OCI-LY7 (cell line): ENCODE measurements around the gene C5orf58. TPM values are rescaled to one million over a fixed set of nuclear protein-coding genes. Genes with fewer than 3 reads are reported as not detected.

Experiments used
- BruUV-seq: library from RNA; stranded (reverse); fragments of 400-500 nt; replicated peaks from 2 replicates; lab custom pipeline; 2021; lab: Mats Ljungman, UMichigan
- CTCF ChIA-PET: fragments of 300-600 bp; sonication (Branson Sonifier 250); formaldehyde crosslinking; loops from one replicate; lab custom pipeline; 2022; ENCODE audit warnings: antibody characterized with exemption; ENCODE audit not compliant: unreplicated experiment; lab: Charles Lee
- POLR2A ChIA-PET: fragments of 300-600 bp; sonication (Branson Sonifier 250); formaldehyde crosslinking; loops from one replicate; lab custom pipeline; 2022; ENCODE audit warnings: antibody characterized with exemption; lab: Charles Lee
- DNase-seq: peaks from one replicate; pipeline ENCODE4 v3.0.0-alpha.2; 2015; ENCODE audit warnings: low spot score
- H2AFZ ChIP-seq: fragments of 200-600 bp; sonication (generic), shearing (Covaris generic); 2 replicates; pipeline ENCODE4 v1.6.1; 2014; ENCODE audit warnings: mild to moderate bottlenecking, antibody characterized with exemption, low read length, moderate library complexity
- H3K27ac ChIP-seq: fragments of 200-600 bp; sonication (generic); 2 replicates; pipeline ENCODE4 v1.5.1; 2014; ENCODE audit warnings: mixed run types, low read depth, mild to moderate bottlenecking, moderate library complexity, low read length, inconsistent platforms; ENCODE audit not compliant: poor library complexity, severe bottlenecking
- H3K36me3 ChIP-seq: fragments of 200-600 bp; sonication (generic); 2 replicates; pipeline ENCODE4 v1.6.1; 2014; ENCODE audit warnings: mild to moderate bottlenecking, antibody characterized with exemption, low read length, moderate library complexity, mixed read lengths; ENCODE audit not compliant: insufficient read depth
- H3K4me1 ChIP-seq: fragments of 200-600 bp; sonication (generic); 2 replicates; pipeline ENCODE4 v1.5.1; 2014; ENCODE audit warnings: mild to moderate bottlenecking, low read length; ENCODE audit not compliant: insufficient read depth, poor library complexity, severe bottlenecking
- H3K4me2 ChIP-seq: fragments of 200-600 bp; sonication (generic); 2 replicates; pipeline ENCODE4 v1.6.1; 2014; ENCODE audit warnings: mild to moderate bottlenecking, low read length
- H3K4me3 ChIP-seq: fragments of 200-600 bp; sonication (generic); 2 replicates; pipeline ENCODE4 v1.5.1; 2014; ENCODE audit warnings: mild to moderate bottlenecking, low read depth, low read length; ENCODE audit not compliant: poor library complexity, severe bottlenecking
- H3K79me2 ChIP-seq: fragments of 200-600 bp; sonication (generic); 2 replicates; pipeline ENCODE4 v1.6.1; 2016; ENCODE audit warnings: low read depth, mild to moderate bottlenecking, low read length, moderate library complexity, mixed read lengths; ENCODE audit not compliant: insufficient read depth
- H3K9me2 ChIP-seq: fragments of 200-600 bp; sonication (generic); 2 replicates; pipeline ENCODE4 v1.6.1; 2016; ENCODE audit warnings: mild to moderate bottlenecking, low read length, mixed read lengths; ENCODE audit not compliant: insufficient read depth
- H3K9me3 ChIP-seq: fragments of 200-600 bp; sonication (generic); 2 replicates; pipeline ENCODE4 v1.6.1; 2014; ENCODE audit warnings: mild to moderate bottlenecking, mixed run types, low read length, mixed read lengths
- H4K20me1 ChIP-seq: fragments of 200-600 bp; sonication (generic); 2 replicates; pipeline ENCODE4 v1.6.1; 2014; ENCODE audit warnings: mild to moderate bottlenecking, antibody characterized with exemption, low read length, moderate library complexity, mixed read lengths; ENCODE audit not compliant: insufficient read depth
- EZH2phosphoT487 ChIP-seq: fragments of 200-600 bp; sonication (generic); IDR thresholded peaks from 2 replicates; pipeline ENCODE4 v1.6.1; 2018; ENCODE audit warnings: low read depth, borderline replicate concordance, mild to moderate bottlenecking, mixed run types, antibody characterized with exemption, low read length, moderate library complexity, mixed read lengths
- intact Hi-C: fragments of 100-400 bp; cut with micrococcal nuclease; formaldehyde crosslinking; loops from one replicate; pipeline ENCODE4 v1.10.0; 2022; ENCODE audit not compliant: unreplicated experiment
- total RNA-seq, 2 experiments: library from RNA; depleted of rRNA in 1 of 2; stranded (reverse); fragments of >200 nt in 1 of 2; shearing (Covaris generic) in 1 of 2; gene quantifications; 2 replicates each; pipeline ENCODE4 v1.2.3, GENCODE V29; 2014 to 2022
- TF ChIP-seq, protein P1 (sequence below): fragments of 200-600 bp; sonication (generic); conservative IDR thresholded peaks from 2 replicates; pipeline ENCODE4 v1.5.1; 2014; ENCODE audit warnings: mild to moderate bottlenecking, antibody characterized with exemption, low read length, moderate library complexity, mixed read lengths

C5orf58 gene
- total RNA-seq, 2 experiments from 2014 or later, result not detected

DNA sequence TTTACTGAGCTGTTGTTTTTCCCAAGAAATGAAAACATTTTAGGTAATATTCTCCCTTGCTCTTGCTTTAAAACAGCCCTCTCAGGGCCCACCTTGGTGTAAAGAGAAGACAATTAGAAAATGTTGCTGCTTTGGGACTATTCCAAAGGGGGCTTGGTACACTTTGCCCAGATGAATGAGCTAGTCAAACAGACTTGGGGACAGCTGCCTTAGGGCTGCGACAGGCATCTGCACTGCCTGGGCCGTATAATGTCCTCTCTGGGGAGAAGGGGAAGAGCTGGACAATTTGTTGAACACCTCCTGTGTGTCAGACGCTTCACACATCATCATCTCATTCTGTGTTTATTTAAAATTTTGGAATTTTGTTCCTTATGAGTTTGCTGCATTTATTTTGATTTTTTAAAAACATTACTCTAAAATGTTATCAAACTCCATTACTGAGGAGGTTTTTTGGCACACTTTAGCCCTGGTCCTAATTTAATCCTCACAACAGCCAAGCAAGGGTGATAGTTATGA is 28.8 kb downstream of the C5orf58 start:
- DNase-seq, result no peak
- Histone ChIP-seq H3K4me1 (no peaks in the 10 kb centered on the region), H2AFZ (no peak overlapping the region), H3K9me2 (no peaks in the 10 kb centered on the region), H3K36me3 (no peaks in the 10 kb centered on the region), H3K4me2 (no peak overlapping the region), H3K27ac (no peak overlapping the region), H4K20me1 (no peaks in the 10 kb centered on the region), H3K4me3 (no peak overlapping the region), H3K79me2 (no peaks in the 10 kb centered on the region), H3K9me3 (no peaks in the 10 kb centered on the region)
- TF ChIP-seq, protein P1, sequence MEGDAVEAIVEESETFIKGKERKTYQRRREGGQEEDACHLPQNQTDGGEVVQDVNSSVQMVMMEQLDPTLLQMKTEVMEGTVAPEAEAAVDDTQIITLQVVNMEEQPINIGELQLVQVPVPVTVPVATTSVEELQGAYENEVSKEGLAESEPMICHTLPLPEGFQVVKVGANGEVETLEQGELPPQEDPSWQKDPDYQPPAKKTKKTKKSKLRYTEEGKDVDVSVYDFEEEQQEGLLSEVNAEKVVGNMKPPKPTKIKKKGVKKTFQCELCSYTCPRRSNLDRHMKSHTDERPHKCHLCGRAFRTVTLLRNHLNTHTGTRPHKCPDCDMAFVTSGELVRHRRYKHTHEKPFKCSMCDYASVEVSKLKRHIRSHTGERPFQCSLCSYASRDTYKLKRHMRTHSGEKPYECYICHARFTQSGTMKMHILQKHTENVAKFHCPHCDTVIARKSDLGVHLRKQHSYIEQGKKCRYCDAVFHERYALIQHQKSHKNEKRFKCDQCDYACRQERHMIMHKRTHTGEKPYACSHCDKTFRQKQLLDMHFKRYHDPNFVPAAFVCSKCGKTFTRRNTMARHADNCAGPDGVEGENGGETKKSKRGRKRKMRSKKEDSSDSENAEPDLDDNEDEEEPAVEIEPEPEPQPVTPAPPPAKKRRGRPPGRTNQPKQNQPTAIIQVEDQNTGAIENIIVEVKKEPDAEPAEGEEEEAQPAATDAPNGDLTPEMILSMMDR, result no peak
- no peak for TF ChIP-seq EZH2phosphoT487
- POLR2A ChIA-PET, result no interaction called here
- intact Hi-C loops, result no loop called here
- no TSS peak for BruUV-seq
- CTCF ChIA-PET, result no interaction called here

DNA sequence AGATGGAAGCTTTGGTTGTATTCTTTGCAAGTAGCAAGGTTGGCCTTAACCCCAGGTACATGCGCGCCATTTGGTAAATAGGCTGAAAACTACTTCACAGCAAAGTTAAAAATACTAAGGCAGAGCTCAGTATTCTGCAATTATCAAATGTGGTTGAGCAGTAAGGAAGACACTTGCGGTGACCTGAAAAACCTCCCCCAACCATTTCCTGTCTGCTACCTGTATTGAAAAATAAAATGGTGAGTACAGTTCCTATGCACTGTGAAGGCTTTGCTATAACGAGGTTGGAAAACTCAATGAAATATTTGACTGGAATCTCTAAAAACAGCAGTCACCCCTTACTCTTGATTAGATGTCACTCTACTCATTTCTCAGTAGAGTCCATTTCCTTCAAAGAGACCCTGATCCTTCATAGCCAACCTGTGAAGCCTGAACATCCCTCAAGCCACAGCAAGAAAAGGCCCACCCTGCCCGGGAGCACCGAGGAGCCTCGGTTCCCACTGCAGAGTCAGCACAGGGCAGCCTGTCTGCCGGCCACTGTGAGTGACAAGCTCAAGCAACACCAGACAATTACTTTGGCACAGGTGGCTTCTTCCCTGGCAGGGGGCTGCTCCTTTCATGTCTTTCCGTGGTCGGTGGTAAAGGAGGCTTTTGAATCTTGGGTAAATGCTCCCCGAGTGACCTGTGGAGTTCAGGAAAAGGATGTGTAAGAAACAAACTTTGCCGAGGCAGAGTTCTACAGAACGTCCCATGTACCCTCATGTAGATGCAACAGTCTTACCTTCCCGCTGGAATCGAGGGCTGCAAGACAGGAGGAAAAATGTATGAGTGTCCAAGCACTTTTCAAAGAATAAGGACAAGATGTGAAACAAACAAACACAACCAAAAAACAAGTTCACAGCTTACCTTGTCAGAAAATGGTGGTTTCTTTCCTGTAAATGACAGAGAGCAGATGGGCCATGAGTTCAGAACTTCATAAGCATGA is 29.6 kb downstream of the C5orf58 start:
- Histone ChIP-seq H3K4me3 (no peak overlapping the region), H4K20me1 (no peaks in the 10 kb centered on the region), H3K9me2 (no peaks in the 10 kb centered on the region), H3K4me2 (no peak overlapping the region), H2AFZ (no peak overlapping the region), H3K36me3 (no peaks in the 10 kb centered on the region), H3K27ac (no peak overlapping the region), H3K4me1 (no peaks in the 10 kb centered on the region), H3K9me3 (no peaks in the 10 kb centered on the region), H3K79me2 (no peaks in the 10 kb centered on the region)
- no TSS peak for BruUV-seq
- ChIA-PET POLR2A (interaction anchor here (0.7 kb wide), 1 partner anchor 389 kb away, joined by 3 read pairs; no protein-coding TSS in a partner anchor), CTCF (no interaction called here)
- no peak for DNase-seq
- no peak for TF ChIP-seq EZH2phosphoT487
- TF ChIP-seq, protein P1, result no peak
- intact Hi-C loops, result no loop called here

GRCh38 chr5:170263906-170264305 is 31.1 kb downstream of the C5orf58 start:
- peaks cover 6% of the 10 kb centered on the region for H3K4me1 ChIP-seq
- H3K27ac ChIP-seq, result no peak overlapping the region
- intact Hi-C loops, result no loop called here
- ChIA-PET POLR2A (no interaction called here), CTCF (no interaction called here)
- H3K79me2 ChIP-seq, result no peaks in the 10 kb centered on the region
- DNase-seq, result no peak
- no peaks in the 10 kb centered on the region for H3K9me3 ChIP-seq
- H3K4me2 ChIP-seq, result no peak overlapping the region
- BruUV-seq, result no TSS peak
- no peak overlapping the region for H2AFZ ChIP-seq
- no peaks in the 10 kb centered on the region for H3K9me2 ChIP-seq
- H4K20me1 ChIP-seq, result no peaks in the 10 kb centered on the region
- H3K4me3 ChIP-seq, result no peak overlapping the region
- TF ChIP-seq, protein P1, result no peak
- no peak for TF ChIP-seq EZH2phosphoT487
- H3K36me3 ChIP-seq, result no peaks in the 10 kb centered on the region
